GM12878 (cell line): ENCODE data around the gene PTPRH. TPM values are rescaled to one million over a fixed set of nuclear protein-coding genes. Genes with fewer than 3 reads are reported as not detected.
A peak's percentile ranks its signal among the peaks of the same experiment; 100 is the strongest.

Experiments
- BHLHE40 ChIP-seq, 2 experiments: fragments of 450-650 bp in 1 of 2; IDR thresholded peaks; 2 replicates each; pipeline ENCODE4 v1.6.1; 2011 to 2017; ENCODE audit warnings: low read depth in 2 of 2, borderline replicate concordance in 1 of 2, improper control_type of control experiment in 1 of 2, low read length in 1 of 2, mild to moderate bottlenecking in 1 of 2
- CBX3 ChIP-seq: fragments of 200-600 bp; sonication (generic); IDR thresholded peaks from 2 replicates; pipeline ENCODE4 v1.6.1; 2016; ENCODE audit warnings: low read depth, borderline replicate concordance
- EGR1 ChIP-seq, 2 experiments: IDR thresholded peaks; 1 replicate in 1 of 2; 2 replicates in 1 of 2; pipeline ENCODE4 v1.6.1; 2011 to 2012; ENCODE audit warnings: low read depth in 2 of 2, low read length in 2 of 2, borderline replicate concordance in 1 of 2, mild to moderate bottlenecking in 1 of 2, moderate library complexity in 1 of 2
- IRF4 ChIP-seq: IDR thresholded peaks from 2 replicates; pipeline ENCODE4 v1.6.1; 2011; ENCODE audit warnings: low read depth, low read length
- KDM1A ChIP-seq: fragments of 200-600 bp; sonication (generic); IDR thresholded peaks from 2 replicates; pipeline ENCODE4 v1.6.1; 2016; ENCODE audit warnings: borderline replicate concordance
- PAX5 ChIP-seq: IDR thresholded peaks from 2 replicates; pipeline ENCODE4 v1.6.1; 2011; ENCODE audit warnings: low read depth, low read length, borderline replicate concordance
- SP1 ChIP-seq: IDR thresholded peaks from one replicate; pipeline ENCODE4 v1.6.1; 2011; ENCODE audit warnings: low read depth, low read length
- ZNF274 ChIP-seq: IDR thresholded peaks from one replicate; pipeline ENCODE4 v1.8.0; 2011; ENCODE audit not compliant: insufficient read length, insufficient read depth
- ZNF384 ChIP-seq: IDR thresholded peaks from 2 replicates; pipeline ENCODE4 v1.6.1; 2012; ENCODE audit warnings: low read depth, mild to moderate bottlenecking, low read length, improper control_type of control experiment, borderline replicate concordance
- polyA plus RNA-seq, 11 experiments: library from polyadenylated mRNA; depleted of rRNA in 4 of 11; unstranded in 6 of 11; stranded (reverse) in 5 of 11; fragments of >200 nt; fragmentation: Nextera tagmentation in 4 of 11; fragmentation: Illumina TruSeq in 1 of 11; extraction: Ambion mirVana in 4 of 11; extraction: Trizol in 1 of 11; gene quantifications; 1 replicate in 1 of 11; 2 replicates in 10 of 11; pipeline versions ENCODE4 v1.2.1 to v1.2.3, GENCODE V29; 2011 to 2016; ENCODE audit warnings: inconsistent platforms in 2 of 11, missing spikeins in 2 of 11, low read depth in 1 of 11
- total RNA-seq, 4 experiments: library from RNA; depleted of rRNA in 3 of 4; stranded (reverse); fragments of >200 nt in 3 of 4; fragmentation: Illumina TruSeq in 1 of 4; extraction: Trizol in 1 of 4; gene quantifications; 2 replicates each; pipeline versions ENCODE4 v1.2.1 to v1.2.3, GENCODE V29; 2013 to 2021
- TF ChIP-seq, protein P1 (sequence below): IDR thresholded peaks from 2 replicates; pipeline ENCODE4 v1.6.1; 2011; ENCODE audit warnings: mild to moderate bottlenecking, low read depth, low read length, moderate library complexity; ENCODE audit not compliant: insufficient replicate concordance
- TF ChIP-seq, protein P2 (sequence below): fragments of 450-650 bp; IDR thresholded peaks from 2 replicates; pipeline ENCODE4 v1.6.1; 2017; ENCODE audit warnings: mild to moderate bottlenecking, moderate library complexity
- TF ChIP-seq, protein P3 (sequence below): fragments of 450-650 bp; IDR thresholded peaks from 2 replicates; pipeline ENCODE4 v1.6.1; 2017; ENCODE audit warnings: low read depth, mild to moderate bottlenecking, moderate library complexity
- TF ChIP-seq, protein P4 (sequence below): fragments of 450-650 bp; formaldehyde crosslinking; IDR thresholded peaks from 2 replicates; pipeline ENCODE4 v1.4.0; 2020; ENCODE audit warnings: mild to moderate bottlenecking, moderate library complexity
- TF ChIP-seq, protein P5 (sequence below): fragments of 450-650 bp; formaldehyde crosslinking; IDR thresholded peaks from 2 replicates; pipeline ENCODE4 v1.4.0; 2022; ENCODE audit warnings: mild to moderate bottlenecking, moderate library complexity

PTPRH gene
- total and polyA plus RNA-seq, 10 of the 15 experiments (the other 5 are each of a cell fraction or from before 2014, with no cell fraction given), result 0.08 TPM; not detected in 9

DNA sequence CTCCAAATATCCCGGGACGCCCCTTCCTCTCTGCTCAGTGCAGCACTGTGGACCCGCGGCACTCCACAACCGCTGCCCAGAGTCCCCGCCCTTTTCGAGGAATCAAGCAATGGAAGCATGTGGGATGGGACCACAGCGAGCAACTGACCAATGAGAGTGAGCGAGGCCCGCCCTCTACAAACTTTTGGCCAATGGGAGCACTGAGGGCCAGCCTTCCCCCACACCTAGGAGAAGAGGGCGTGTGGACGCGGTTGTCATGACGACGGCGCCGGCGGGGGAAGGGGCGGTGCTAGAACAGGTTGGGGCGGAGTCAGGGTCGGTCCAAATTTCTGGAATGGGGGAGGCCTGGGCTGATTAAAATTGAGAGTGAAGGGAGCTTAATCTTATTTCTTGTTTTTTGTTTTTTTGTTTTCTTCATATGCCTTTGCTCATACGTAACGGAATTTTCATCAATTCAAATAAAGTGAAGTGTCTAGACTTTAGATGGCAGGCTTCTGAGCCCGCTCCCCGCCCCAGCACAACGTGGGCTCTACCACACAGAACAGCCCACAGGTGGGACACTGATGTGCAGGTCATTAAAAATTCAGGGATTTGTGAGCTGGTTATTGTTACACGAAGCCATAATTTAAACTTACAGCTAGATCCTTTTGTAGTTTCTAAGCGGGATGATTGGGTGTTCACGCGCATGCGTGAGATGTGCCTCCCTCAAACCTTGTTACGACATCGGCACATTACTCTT, 42.6 kb downstream of the PTPRH start, which contains the start of gene DNAAF3 (continued):
- TF ChIP-seq BHLHE40 (IDR thresholded peaks at IDR 0.05; ENCODE audit: borderline replicate concordance in 1 of 2, low read depth in 2 of 2, low read length in 1 of 2) (peak; percentile 45 to 81; a peak in 2 of 4 replicates), ZNF274 (no peak), EGR1 (IDR thresholded peaks at IDR 0.05; ENCODE audit: borderline replicate concordance in 1 of 2, low read depth in 2 of 2, low read length in 2 of 2) (no peak), IRF4 (no peak), PAX5 (no peak), CBX3 (no peak), SP1 (peak; percentile 94), ZNF384 (no peak), KDM1A (no peak)
- TF ChIP-seq, protein P1, sequence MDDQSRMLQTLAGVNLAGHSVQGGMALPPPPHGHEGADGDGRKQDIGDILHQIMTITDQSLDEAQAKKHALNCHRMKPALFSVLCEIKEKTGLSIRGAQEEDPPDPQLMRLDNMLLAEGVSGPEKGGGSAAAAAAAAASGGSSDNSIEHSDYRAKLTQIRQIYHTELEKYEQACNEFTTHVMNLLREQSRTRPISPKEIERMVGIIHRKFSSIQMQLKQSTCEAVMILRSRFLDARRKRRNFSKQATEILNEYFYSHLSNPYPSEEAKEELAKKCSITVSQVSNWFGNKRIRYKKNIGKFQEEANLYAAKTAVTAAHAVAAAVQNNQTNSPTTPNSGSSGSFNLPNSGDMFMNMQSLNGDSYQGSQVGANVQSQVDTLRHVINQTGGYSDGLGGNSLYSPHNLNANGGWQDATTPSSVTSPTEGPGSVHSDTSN, result no peak
- TF ChIP-seq, protein P2, sequence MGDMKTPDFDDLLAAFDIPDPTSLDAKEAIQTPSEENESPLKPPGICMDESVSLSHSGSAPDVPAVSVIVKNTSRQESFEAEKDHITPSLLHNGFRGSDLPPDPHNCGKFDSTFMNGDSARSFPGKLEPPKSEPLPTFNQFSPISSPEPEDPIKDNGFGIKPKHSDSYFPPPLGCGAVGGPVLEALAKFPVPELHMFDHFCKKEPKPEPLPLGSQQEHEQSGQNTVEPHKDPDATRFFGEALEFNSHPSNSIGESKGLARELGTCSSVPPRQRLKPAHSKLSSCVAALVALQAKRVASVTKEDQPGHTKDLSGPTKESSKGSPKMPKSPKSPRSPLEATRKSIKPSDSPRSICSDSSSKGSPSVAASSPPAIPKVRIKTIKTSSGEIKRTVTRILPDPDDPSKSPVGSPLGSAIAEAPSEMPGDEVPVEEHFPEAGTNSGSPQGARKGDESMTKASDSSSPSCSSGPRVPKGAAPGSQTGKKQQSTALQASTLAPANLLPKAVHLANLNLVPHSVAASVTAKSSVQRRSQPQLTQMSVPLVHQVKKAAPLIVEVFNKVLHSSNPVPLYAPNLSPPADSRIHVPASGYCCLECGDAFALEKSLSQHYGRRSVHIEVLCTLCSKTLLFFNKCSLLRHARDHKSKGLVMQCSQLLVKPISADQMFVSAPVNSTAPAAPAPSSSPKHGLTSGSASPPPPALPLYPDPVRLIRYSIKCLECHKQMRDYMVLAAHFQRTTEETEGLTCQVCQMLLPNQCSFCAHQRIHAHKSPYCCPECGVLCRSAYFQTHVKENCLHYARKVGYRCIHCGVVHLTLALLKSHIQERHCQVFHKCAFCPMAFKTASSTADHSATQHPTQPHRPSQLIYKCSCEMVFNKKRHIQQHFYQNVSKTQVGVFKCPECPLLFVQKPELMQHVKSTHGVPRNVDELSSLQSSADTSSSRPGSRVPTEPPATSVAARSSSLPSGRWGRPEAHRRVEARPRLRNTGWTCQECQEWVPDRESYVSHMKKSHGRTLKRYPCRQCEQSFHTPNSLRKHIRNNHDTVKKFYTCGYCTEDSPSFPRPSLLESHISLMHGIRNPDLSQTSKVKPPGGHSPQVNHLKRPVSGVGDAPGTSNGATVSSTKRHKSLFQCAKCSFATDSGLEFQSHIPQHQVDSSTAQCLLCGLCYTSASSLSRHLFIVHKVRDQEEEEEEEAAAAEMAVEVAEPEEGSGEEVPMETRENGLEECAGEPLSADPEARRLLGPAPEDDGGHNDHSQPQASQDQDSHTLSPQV, result no peak
- TF ChIP-seq, protein P3, sequence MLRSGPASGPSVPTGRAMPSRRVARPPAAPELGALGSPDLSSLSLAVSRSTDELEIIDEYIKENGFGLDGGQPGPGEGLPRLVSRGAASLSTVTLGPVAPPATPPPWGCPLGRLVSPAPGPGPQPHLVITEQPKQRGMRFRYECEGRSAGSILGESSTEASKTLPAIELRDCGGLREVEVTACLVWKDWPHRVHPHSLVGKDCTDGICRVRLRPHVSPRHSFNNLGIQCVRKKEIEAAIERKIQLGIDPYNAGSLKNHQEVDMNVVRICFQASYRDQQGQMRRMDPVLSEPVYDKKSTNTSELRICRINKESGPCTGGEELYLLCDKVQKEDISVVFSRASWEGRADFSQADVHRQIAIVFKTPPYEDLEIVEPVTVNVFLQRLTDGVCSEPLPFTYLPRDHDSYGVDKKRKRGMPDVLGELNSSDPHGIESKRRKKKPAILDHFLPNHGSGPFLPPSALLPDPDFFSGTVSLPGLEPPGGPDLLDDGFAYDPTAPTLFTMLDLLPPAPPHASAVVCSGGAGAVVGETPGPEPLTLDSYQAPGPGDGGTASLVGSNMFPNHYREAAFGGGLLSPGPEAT, result no peak
- TF ChIP-seq, protein P4, sequence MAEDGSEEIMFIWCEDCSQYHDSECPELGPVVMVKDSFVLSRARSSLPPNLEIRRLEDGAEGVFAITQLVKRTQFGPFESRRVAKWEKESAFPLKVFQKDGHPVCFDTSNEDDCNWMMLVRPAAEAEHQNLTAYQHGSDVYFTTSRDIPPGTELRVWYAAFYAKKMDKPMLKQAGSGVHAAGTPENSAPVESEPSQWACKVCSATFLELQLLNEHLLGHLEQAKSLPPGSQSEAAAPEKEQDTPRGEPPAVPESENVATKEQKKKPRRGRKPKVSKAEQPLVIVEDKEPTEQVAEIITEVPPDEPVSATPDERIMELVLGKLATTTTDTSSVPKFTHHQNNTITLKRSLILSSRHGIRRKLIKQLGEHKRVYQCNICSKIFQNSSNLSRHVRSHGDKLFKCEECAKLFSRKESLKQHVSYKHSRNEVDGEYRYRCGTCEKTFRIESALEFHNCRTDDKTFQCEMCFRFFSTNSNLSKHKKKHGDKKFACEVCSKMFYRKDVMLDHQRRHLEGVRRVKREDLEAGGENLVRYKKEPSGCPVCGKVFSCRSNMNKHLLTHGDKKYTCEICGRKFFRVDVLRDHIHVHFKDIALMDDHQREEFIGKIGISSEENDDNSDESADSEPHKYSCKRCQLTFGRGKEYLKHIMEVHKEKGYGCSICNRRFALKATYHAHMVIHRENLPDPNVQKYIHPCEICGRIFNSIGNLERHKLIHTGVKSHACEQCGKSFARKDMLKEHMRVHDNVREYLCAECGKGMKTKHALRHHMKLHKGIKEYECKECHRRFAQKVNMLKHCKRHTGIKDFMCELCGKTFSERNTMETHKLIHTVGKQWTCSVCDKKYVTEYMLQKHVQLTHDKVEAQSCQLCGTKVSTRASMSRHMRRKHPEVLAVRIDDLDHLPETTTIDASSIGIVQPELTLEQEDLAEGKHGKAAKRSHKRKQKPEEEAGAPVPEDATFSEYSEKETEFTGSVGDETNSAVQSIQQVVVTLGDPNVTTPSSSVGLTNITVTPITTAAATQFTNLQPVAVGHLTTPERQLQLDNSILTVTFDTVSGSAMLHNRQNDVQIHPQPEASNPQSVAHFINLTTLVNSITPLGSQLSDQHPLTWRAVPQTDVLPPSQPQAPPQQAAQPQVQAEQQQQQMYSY, result no peak
- TF ChIP-seq, protein P5, sequence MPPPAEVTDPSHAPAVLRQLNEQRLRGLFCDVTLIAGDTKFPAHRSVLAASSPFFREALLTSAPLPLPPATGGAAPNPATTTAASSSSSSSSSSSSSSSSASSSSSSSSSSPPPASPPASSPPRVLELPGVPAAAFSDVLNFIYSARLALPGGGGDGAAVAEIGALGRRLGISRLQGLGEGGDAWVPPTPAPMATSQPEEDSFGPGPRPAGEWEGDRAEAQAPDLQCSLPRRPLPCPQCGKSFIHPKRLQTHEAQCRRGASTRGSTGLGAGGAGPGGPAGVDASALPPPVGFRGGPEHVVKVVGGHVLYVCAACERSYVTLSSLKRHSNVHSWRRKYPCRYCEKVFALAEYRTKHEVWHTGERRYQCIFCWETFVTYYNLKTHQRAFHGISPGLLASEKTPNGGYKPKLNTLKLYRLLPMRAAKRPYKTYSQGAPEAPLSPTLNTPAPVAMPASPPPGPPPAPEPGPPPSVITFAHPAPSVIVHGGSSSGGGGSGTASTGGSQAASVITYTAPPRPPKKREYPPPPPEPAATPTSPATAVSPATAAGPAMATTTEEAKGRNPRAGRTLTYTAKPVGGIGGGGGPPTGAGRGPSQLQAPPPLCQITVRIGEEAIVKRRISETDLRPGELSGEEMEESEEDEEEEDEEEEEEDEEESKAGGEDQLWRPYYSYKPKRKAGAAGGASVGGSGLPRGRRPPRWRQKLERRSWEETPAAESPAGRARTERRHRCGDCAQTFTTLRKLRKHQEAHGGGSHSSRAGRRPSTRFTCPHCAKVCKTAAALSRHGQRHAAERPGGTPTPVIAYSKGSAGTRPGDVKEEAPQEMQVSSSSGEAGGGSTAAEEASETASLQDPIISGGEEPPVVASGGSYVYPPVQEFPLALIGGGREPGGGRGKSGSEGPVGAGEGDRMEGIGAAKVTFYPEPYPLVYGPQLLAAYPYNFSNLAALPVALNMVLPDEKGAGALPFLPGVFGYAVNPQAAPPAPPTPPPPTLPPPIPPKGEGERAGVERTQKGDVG (CRISPR knock-in tag), result no peak
